ENCODE data around the gene RPL37A.
"Not testable (repeated sequence)": the region's sequence is repeated elsewhere in the genome, so short reads cannot be mapped to it uniquely, and the experiment has no call there.

RPL37A gene

DNA sequence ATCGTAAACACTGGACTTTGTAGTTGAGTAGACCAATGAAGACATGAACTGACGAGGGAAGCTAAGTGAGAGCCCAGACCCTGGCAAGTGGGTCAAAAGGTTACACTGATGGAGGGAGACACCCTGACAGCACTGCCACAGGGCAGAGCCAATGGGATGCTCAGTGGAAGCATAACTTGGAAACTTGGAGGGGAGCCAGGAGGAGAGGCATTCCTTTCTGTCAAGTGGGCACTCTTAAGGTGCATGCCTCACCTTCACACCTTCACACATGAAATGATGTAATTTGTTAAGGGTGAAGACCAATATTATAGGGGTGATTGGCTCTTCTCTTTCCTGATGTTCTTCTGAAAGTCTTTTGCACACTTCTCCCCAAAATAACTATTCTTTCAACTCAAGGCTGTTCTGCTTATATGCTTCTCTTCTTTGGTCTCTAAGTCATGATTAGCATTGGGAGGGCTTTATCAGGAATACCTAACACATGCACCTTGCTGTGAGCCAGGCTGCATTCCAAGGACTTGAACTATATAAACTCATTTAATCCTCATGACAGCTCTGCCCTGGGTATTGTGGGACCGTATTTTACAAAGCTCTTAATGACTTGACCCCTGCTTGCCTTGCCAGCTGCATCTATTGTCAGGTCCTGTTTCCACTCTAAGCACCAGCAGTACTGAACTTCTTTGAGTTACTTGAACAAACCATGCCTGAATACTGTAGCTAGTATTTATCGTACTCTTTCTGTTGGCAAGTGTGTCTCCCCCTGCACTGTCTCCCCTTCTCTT lies 19.0 kb downstream of the RPL37A start:
- no peak for DNase-seq (ENCODE audit: low read depth)

DNA sequence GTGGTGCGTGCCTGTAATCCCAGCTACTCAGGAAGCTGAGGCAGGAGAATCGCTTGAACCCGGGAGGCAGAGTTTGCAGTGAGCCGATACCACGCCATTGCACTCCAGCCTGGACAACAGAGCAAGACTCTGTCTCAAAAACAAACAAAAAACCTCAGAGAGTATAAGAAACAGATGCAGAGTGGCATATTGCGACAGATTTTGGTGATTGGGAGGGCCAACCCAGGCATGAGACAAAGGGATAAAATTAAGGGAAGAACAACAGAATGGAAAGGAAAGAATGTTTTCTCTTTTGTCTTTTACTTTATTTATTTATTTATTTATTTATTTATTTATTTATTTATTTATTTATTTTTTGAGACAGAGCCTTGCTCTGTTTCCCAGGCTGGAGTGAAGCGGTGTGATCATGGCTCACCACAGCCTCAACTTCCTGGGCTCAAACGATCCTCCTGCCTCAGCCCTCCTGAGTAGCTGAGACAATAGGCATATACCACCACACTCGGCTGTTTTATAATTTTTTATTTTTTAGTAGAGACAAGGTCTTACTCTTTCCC lies 20.0 kb downstream of the RPL37A start:
- not testable (repeated sequence) for DNase-seq (ENCODE audit: low read depth)

DNA sequence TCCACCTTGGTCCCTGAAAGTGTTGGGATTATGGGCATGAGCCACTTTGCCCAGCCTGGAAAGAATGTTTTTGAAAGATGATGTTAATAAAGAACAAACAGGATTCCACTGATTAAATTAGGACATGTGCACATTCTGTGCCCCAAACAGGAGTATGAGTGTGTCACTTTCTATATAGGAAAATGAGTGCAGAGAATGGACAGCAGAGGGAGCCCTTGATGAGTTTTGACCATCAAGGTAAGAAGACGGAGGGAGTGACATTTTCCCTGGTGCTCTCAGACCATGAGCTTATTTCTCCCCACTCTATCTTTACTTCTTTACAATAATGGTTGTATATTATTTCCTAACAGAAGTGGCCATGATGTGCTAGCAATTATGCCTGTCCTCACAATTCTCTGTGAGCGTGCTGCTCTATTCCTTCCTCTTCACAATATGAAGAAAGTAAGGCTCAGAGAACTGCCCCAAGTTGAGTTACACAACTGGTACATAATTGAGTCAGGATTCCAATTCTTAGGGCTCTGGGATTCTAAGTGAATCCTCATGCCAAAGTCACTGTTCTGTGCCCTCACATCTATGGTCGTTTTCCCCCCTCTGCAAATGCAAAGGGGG lies 20.6 kb downstream of the RPL37A start:
- peak; percentile 69 for DNase-seq (ENCODE audit: low read depth)

DNA sequence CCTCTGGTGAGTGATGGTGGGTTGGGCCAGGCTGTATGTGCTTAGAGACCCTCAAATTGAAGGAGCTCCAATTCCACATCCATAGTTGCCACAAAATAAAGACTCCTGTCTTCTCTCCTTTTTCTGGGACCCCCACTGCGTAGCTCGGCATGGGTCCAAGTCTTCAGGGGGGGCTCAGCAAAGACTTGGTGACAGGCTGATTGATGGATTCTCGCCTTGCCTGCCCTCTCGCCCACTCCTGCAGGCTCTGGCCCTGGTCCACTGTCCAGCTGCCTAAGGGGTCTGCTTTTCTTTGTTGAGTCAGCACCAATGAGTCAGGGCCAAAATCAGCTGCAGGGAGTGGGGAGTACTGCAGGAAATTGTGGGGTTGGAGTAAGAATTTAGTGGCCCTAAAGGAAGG lies 21.5 kb downstream of the RPL37A start:
- DNase-seq (ENCODE audit: low read depth), result no peak

DNA sequence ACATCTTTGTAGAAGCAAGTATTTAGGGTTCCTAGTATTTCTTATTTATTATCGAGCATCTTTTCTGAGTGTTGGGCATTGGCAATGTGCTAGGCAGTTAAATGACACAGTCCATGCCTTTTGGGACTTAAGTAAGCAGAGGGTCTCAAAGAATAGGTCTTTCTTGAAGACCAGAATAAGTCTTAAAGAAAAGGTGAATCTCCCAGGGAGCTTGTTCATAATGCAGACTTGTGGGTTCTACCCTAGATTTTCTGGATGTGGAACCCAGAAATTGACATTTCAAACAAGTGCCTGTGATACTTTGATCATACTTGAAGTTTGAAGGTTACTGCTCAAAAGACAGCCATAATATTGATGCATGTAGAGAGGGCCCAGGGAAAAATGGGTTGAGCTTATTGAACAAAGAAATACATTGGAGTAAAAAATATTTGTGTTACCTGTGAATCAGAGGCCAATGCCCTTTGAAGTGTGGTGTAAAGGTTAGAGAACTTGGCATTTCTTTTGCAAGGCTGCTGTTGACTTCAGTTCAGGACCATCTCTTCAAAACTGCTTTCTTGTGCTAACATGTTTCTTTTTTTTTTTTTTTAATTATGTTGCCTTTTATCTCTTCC lies 24.4 kb downstream of the RPL37A start:
- no peak for DNase-seq (ENCODE audit: low read depth)

DNA sequence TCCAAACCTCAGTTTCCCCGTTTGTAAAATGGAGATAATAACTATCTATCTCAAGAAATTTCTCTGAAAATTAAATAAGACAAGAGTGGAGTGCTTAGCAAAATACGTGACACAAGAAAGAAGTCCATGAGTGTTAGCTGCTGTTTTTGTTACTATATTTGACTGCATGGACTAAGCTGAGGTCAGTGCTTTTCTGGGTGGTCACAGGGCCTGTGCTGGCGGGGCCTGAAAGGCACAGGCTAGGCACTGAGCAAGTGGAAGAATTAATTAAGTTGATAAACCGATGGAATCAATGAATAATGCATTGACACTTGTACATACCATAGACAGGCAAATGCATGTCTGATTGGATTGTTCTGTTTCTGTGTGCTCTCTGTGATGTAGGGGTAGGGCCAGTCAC lies 27.3 kb downstream of the RPL37A start:
- DNase-seq (ENCODE audit: low read depth), result no peak

DNA sequence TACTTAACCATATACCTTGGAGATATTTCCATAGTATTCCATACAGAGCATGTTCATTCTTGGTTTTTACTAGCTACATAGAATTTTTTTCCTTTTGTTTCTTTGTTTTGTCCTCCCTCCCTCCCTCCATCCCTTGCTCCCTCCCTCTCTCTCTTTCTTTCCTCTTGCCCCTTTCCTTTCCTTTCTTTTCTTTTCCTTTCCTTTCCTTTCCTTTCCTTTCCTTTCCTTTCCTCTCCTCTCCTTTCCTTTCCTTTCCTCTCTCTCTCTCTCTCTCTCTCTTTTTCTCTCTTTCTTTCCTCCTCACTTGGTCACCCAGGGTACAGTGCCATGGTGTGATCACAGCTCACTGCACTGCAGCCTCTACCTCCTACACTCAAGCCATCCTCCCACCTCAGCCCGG lies 28.3 kb downstream of the RPL37A start:
- no peak for DNase-seq (ENCODE audit: low read depth)

DNA sequence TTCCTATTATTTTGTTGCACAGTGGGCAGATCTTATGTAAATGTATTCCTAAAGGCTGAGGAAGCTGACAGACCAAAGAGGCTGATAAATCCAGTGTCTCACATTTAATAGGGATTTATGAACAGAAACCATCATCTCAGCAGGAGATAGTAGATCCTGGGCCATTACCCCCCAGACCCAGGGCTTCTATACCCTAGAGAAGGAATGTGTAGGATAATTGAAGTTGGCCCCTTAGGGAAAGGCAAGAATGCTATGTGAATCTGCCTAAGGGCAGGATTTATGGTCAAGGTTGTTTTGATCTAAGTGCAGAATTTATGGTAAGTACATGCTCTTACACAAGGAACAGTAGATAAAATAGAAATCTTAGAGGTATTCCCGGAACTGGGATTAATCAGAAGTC lies 29.0 kb downstream of the RPL37A start:
- no peak for DNase-seq (ENCODE audit: low read depth)

DNA sequence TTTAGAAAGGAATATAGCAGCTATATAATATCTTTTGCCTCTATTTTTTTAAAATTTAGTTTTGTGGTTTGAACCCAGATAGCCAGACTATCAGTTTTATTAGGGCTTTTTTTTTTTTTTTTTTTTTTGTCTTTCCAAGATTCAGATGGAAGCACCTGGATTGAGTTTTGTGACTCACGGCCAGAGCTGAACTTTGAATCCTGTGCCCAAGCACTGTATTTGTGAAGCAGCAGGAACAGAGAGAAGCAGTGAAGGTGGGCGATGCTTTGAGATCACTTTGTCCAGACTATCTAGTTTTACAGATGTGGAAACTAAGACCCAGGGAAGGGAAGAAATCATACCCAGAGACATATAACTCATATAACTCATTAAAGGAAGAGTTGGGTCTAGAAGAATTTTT lies 33.9 kb downstream of the RPL37A start:
- no peak for DNase-seq (ENCODE audit: low read depth)

DNA sequence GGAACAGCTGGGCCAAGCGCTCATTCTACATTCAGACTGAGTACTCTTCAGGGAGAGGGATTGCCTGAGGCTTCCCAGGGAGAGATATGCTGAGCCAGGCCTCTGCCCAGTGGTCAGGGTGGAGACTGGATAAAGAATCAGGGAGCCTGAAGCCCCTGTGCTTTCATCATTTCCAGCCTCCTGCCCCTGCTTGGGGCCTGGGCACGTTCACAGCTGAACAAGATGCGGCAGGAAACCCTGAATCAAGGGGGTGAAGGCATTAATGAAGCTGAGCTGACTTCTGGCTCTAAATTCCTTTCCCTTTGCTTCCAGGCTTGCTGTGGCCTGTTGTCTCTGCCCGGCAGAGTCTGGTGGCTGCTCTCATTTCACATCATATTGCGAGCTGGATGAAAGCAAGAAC lies 35.0 kb downstream of the RPL37A start:
- no peak for DNase-seq (ENCODE audit: low read depth)

DNA sequence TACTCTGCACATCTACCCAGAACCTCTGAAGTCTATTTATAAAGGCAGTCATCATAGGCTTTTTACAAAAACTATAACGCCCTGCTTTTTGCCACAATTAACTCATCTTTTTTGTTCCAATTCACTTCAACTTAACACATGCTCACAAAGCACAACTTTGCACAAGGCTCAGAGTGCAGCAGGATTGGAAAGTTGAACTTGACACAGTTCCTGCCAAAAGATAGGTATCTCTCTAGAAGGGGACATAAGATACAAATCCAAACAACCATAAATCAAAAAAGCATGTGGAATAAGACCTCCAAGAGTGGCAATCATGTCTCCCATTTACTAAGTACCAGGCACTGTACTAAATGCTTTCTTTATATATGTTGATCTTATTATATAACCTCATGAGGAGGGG lies 36.2 kb downstream of the RPL37A start:
- no peak for DNase-seq (ENCODE audit: low read depth)

DNA sequence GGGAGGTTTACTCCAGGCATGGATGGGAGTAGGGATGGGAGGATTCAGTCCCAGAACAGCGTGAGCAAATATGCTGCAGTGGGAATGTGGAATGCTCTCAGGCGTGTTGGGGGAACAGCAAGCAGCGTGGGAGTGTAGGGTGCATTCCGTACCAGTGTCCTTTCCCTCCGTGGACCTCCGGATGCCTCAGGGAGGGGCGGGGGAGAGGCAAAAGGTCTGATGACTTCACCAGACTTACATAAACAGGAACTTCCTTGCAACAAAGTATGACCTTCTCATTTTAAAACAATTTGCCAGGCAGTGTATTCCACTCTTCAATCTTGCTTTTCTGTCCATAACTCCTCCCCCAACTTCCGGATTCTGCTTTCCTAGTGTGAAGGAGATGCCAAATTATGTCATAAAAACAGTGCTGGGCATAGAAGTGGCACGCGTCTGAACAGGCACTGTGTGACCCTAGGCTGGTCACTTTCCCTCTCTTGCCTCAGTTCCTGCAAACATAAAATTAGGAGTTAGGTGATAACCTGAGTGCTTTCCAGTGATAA lies 36.9 kb downstream of the RPL37A start:
- DNase-seq (ENCODE audit: low read depth), result peak; percentile 95

DNA sequence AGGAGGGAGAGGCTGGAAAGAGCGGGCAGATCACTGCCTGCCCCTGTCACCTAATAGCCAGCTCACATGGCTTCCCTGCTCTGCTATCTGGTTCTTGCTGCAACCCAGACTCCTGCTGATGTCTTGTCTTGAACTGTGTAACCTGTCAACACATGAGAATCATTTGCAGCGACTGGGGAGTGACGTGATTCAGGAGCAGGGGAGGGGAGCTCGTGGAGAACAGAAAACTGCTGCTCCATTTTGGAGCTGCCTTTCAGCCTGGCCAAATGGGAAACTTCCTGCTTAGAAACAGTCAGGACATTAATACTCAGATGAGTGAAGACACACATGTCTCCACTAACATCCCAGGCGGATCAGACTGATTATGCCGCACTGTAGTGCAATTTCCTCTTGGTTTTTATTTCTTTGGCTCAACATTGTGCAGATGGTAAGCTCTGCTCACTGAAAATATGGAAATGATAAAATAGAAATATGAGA lies 38.1 kb downstream of the RPL37A start:
- no peak for DNase-seq (ENCODE audit: low read depth)

DNA sequence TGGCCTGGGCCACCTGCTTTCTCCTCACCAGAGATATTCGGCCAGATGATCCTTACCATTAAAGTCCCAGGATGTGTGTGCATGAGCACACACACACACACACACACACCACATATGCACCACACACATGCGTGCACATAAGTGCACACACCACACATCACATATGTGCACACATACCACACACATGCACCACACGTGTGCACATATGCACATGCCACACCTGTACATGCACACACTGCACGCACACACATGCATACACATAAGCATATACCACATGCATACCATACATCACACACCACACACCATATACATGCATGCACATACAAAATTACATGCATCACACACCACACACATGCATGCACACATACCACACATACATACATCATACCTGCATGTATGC lies 38.7 kb downstream of the RPL37A start:
- no peak for DNase-seq (ENCODE audit: low read depth)

DNA sequence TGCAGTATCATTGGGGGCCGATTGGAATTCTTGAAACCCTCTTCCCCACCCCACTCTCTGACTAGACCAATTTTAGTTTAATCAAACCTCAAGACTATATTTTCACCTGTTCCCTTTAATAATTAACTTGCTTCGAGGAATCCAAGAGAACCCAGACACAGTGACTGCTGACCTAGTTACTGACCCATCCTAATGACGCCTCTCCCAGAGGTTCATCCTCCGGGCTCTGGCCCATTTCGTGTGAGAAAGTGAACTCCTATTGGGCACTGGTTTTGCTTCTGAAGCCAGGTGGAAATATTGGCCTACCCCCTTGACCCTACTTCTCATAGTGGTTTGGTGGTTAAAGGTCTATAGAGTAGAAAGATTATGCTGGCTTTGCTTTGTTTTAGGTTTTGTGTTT lies 39.9 kb downstream of the RPL37A start:
- DNase-seq (ENCODE audit: low read depth), result no peak

DNA sequence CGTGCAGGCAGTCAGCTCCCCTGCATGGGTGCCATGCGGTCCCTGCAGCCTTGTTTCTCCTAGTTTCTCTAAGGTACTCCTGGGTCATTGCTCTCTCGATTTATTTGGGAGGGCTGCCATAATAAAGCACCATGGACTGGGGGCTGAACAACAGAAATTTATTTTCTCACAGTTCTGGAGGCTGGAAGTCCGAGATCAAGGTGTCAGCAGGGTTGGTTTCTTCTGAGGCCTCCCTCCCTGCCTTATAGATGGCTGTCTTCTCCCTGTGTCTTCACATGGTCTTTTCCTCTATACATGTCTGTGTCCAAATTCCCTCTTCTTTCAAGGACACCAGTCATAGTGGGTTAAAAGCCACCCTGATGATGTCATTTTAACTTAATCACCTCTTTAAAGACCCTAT lies 40.5 kb downstream of the RPL37A start:
- DNase-seq (ENCODE audit: low read depth), result no peak

DNA sequence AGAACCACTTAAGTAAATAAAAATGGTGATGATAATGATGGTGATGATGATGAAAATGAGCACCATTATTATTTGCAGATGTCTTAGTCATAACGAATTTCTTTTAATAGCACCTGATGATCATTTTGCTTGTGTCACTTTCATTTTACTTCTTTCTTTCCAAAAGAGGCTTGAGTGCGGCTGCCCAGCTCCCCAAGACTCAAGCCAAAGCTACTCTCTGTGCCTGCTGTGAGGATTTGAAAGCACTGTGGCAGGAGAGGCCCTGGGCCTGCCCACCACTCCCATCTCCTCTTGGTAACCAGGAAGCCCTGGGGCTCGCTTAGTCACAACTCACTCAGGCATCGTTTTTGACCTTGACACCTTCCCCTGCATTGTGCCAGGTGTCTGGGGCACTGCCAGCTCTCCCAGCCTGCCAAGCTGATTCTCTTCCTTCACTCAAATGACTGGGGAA lies 41.2 kb downstream of the RPL37A start:
- DNase-seq (ENCODE audit: low read depth), result no peak

DNA sequence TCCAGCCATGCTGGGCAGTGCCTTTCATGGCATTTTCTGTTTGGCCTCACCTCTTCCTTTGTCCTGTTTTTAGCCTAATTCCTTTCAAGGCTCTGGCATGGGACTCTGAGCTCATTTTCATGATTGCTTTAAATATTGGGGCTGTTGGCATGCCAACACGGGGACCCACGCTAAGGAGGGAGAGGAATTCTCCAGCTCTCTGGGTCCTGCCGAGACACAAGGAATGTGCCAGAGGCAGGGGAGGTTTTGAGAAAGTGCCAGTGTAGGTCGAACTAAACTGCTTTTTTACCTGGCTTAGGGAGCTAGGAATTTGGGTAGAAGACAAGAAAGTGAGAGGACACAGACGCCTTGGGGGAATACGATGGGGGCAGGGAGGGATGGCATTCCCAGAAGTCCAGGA lies 42.3 kb downstream of the RPL37A start:
- no peak for DNase-seq (ENCODE audit: low read depth)

DNA sequence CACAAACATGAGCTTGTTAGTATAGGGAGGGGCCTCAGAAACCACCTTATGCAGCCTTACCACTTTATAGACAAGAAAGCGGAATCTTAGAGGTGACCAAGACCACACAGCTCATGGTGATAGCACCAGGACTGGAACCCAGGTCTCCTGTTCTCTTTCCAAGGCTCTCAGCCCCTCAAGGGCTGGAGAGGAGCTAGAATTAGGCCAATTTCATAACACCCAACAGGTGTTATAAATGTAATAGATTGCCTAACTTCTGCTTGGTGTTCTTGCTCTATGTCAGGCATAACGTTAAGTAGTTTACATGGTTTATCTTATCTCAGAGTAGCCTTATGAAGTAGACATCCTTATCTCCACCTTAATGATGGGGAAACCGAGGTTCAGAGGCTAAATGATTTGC lies 42.9 kb downstream of the RPL37A start:
- DNase-seq (ENCODE audit: low read depth), result no peak

DNA sequence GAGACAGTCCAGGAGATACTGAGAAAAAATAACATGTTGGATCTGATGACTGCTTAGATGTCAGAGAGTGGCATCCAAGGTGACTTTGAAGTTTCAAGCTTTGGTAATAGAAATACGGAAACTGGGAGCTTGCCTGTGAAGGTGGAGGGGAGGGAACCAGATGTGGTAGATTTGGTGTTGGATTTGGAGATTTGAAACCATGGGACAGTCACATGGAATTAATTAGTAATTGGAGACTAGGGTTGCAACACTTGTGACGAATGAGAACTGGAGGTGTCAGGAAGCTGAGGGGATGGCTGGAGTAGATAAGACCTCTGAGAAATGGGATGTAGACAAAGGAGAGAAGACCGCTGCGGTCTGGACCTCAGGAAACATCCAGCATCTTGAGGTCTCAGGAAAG lies 46.7 kb downstream of the RPL37A start:
- no peak for DNase-seq (ENCODE audit: low read depth)

DNA sequence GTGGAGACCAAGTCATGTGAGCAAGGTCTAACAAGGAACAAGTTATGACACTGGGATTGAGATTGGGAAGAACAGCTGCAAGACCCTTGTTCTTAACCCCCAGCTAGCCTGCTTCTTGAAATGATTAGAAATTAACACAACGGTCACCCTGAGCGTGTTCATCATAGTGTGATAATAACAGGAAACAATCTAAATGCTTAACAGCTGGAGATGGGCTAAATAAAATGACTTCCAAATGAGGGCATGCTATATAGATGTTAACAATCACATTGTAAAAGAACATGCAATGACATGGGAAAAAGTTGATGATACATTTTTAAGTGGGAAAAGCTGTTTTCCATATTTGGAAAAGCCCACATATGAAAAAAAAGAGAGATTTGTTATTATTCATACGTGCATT lies 47.6 kb downstream of the RPL37A start:
- no peak for DNase-seq (ENCODE audit: low read depth)

DNA sequence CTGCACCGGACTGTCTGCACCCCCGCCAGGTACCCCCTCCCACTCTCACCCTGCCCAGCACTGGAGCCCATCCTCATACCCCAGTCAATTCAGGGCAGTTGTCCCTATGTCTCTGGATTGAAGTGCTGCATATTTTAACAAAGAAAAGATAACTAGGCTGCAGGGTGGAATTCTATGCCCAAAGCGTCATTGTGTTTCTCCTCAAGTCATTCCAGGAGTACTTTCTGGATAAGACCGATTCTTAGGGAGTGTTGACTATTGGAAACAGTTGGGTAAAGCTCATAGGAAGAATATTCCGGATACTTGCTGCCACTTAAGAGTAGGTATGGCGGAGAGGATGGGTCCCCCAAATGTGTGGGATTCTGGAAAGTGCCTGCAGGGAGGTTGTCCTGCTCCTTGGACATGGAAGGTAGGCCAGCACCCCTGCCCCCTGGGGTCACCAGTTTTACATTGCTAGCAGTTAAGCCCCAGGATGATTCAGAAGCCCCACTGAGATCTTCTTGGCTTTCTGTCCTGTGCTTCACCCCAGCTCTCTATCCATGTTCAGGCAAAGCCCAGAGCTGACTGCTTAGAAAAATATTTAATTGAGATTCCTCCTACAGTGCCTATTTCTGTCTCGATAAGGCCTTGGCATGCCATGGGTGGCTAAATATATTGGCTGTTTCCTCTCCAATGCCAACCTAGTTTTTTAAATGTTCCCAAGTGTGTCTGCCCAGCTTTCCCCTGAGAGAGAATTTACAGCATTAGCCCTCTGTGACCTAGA lies 48.2 kb downstream of the RPL37A start:
- DNase-seq (ENCODE audit: low read depth), result no peak

Data from non-pigmented ciliary epithelial cell (primary cell).